ENCODE data around the gene SSMEM1.
A peak's percentile ranks its signal among the peaks of the same experiment; 100 is the strongest.
"Not testable (repeated sequence)": the region's sequence is repeated elsewhere in the genome, so short reads cannot be mapped to it uniquely, and the experiment has no call there.

The SSMEM1 gene

GRCh38 chr7:130207642-130208041 lies at the start of gene SSMEM1:
Gene SSMEM1 (plus strand): TSS chr7:130207860. CDS start chr7:130207911, 51 bp downstream.
- no peak for DNase-seq

- no peak for DNase-seq
Observed at GRCh38 chr7:130160023-130160422, 47.6 kb upstream of the SSMEM1 start.

GRCh38 chr7:130160455-130160854 lies 47.2 kb upstream of the SSMEM1 start:
- no peak for DNase-seq

- no peak for DNase-seq
Observed at GRCh38 chr7:130162196-130162595, 45.5 kb upstream of the SSMEM1 start.

GRCh38 chr7:130174237-130174959 lies 33.3 kb upstream of the SSMEM1 start:
- no peak for DNase-seq

- no peak for DNase-seq
Observed at GRCh38 chr7:130178251-130178650, 29.4 kb upstream of the SSMEM1 start.

- no peak for DNase-seq
Observed at GRCh38 chr7:130179631-130180030, 28.0 kb upstream of the SSMEM1 start.

- no peak for DNase-seq
Observed at GRCh38 chr7:130180571-130181262, 26.9 kb upstream of the SSMEM1 start.

- DNase-seq = no peak
Observed at GRCh38 chr7:130181263-130181605, 26.4 kb upstream of the SSMEM1 start.

- DNase-seq = no peak
Observed at GRCh38 chr7:130182990-130183389, 24.7 kb upstream of the SSMEM1 start.

GRCh38 chr7:130184349-130184748 lies 23.3 kb upstream of the SSMEM1 start:
- not testable (repeated sequence) for DNase-seq

GRCh38 chr7:130187360-130187759 lies 20.3 kb upstream of the SSMEM1 start:
- no peak for DNase-seq

GRCh38 chr7:130189343-130189742 lies 18.3 kb upstream of the SSMEM1 start:
- DNase-seq = no peak

- no peak for DNase-seq
Observed at GRCh38 chr7:130191791-130192190, 15.9 kb upstream of the SSMEM1 start.

GRCh38 chr7:130195396-130195795 lies 12.3 kb upstream of the SSMEM1 start:
- no peak for DNase-seq

GRCh38 chr7:130196476-130196875 lies 11.2 kb upstream of the SSMEM1 start:
- no peak for DNase-seq

GRCh38 chr7:130197094-130197493 lies 10.6 kb upstream of the SSMEM1 start:
- no peak for DNase-seq

- DNase-seq = no peak
Observed at GRCh38 chr7:130201796-130202195, 5.9 kb upstream of the SSMEM1 start.

GRCh38 chr7:130205084-130205947 lies 2.3 kb upstream of the SSMEM1 start, which contains the start of gene TMEM209:
Gene TMEM209 (minus strand): TSS chr7:130205406. CDS start chr7:130205375, 31 bp downstream.
- DNase-seq = peak; percentile 100

GRCh38 chr7:130207033-130207432 lies 627 bp upstream of the SSMEM1 start:
- no peak for DNase-seq

- DNase-seq = no peak
Observed at GRCh38 chr7:130208516-130208915, 856 bp downstream of the SSMEM1 start.

GRCh38 chr7:130210181-130210935 lies 2.7 kb downstream of the SSMEM1 start:
- DNase-seq = peak; percentile 35

- no peak for DNase-seq
Observed at GRCh38 chr7:130213828-130214227, 6.2 kb downstream of the SSMEM1 start.

All from eye (tissue), 1 donor.